ENCODE data around the gene MEGF9.

GRCh38 chr9:120757026-120757913 is 43.0 kb upstream of the MEGF9 start:
- TF ChIP-seq, protein P1, sequence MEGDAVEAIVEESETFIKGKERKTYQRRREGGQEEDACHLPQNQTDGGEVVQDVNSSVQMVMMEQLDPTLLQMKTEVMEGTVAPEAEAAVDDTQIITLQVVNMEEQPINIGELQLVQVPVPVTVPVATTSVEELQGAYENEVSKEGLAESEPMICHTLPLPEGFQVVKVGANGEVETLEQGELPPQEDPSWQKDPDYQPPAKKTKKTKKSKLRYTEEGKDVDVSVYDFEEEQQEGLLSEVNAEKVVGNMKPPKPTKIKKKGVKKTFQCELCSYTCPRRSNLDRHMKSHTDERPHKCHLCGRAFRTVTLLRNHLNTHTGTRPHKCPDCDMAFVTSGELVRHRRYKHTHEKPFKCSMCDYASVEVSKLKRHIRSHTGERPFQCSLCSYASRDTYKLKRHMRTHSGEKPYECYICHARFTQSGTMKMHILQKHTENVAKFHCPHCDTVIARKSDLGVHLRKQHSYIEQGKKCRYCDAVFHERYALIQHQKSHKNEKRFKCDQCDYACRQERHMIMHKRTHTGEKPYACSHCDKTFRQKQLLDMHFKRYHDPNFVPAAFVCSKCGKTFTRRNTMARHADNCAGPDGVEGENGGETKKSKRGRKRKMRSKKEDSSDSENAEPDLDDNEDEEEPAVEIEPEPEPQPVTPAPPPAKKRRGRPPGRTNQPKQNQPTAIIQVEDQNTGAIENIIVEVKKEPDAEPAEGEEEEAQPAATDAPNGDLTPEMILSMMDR (IDR thresholded peaks at IDR 0.05): no peak
- no peak for TF ChIP-seq POLR2A (IDR thresholded peaks at IDR 0.05)

Measured in thyroid gland (tissue), 4 donors.